HCT116 (cell line): Measurements from ENCODE around the gene CCDC148. TPM values are rescaled to one million over a fixed set of nuclear protein-coding genes. Genes with fewer than 3 reads are reported as not detected.

ENCODE experiments used
- ATAC-seq: fragments of 200-7000 bp; cut with Tn5 transposase; 2 replicates; pipeline ENCODE4 v1.9.1; 2020; ENCODE audit warnings: mild to moderate bottlenecking, moderate library complexity
- BruUV-seq: library from RNA; stranded (reverse); fragments of 400-500 nt; replicated peaks from 2 replicates; lab custom pipeline; 2021; lab: Mats Ljungman, UMichigan
- CTCF ChIA-PET: fragments of 300-600 bp; sonication (Branson Sonifier 250); formaldehyde crosslinking; loops from one replicate; lab custom pipeline; 2021; ENCODE audit warnings: antibody characterized with exemption; lab: Charles Lee
- POLR2A ChIA-PET: fragments of 300-600, 350-600 bp; sonication (Branson Sonifier 250); formaldehyde crosslinking; loops from one replicate; lab custom pipeline; 2021; ENCODE audit warnings: antibody characterized with exemption; lab: Charles Lee
- RAD21 ChIA-PET, 2 experiments: fragments of 300-600 bp; sonication (Branson Sonifier 250); formaldehyde crosslinking; loops; one replicate each; lab custom pipeline; 2023; ENCODE audit warnings: low total read pairs in 2 of 2; ENCODE audit not compliant: uncharacterized antibody in 2 of 2, unreplicated experiment in 2 of 2, low non-redundant PET in 1 of 2; lab: Charles Lee
- DNase-seq: peaks from one replicate; pipeline ENCODE4 v3.0.0-alpha.2; 2010; ENCODE audit warnings: low read depth, low spot score
- H2AFZ ChIP-seq: fragments of 200-600 bp; shearing (Covaris generic), sonication (generic); 2 replicates; pipeline ENCODE4 v1.6.1; 2017; ENCODE audit warnings: low read depth, mixed run types, mixed read lengths, antibody characterized with exemption, low read length; ENCODE audit not compliant: poor library complexity, severe bottlenecking
- H3K27ac ChIP-seq: 2 replicates; pipeline ENCODE4 v1.5.1; 2012; ENCODE audit warnings: low read depth, low read length
- H3K27me3 ChIP-seq: fragments of 200-600 bp; sonication (generic); 2 replicates; pipeline ENCODE4 v1.6.1; 2016; ENCODE audit warnings: mixed run types, low read length, mixed read lengths; ENCODE audit not compliant: insufficient read depth
- H3K36me3 ChIP-seq, 2 experiments: fragments of 200-500 bp in 1 of 2; fragments of 200-600 bp in 1 of 2; sonication (Bioruptor generic) in 1 of 2; sonication (generic) in 1 of 2; 2 replicates each; pipeline versions ENCODE4 v1.5.1 to v1.6.1; 2014 to 2016; ENCODE audit warnings: low read length in 2 of 2, inconsistent platforms in 1 of 2, mixed read lengths in 1 of 2, mixed run types in 1 of 2; ENCODE audit not compliant: insufficient read depth in 2 of 2, control insufficient read depth in 1 of 2
- H3K4me1 ChIP-seq, 2 experiments: fragments of 200-600 bp in 1 of 2; sonication (generic) in 1 of 2; 2 replicates each; pipeline versions ENCODE4 v1.5.1 to v1.6.1; 2012 to 2017; ENCODE audit warnings: low read length in 2 of 2, inconsistent platforms in 1 of 2, mild to moderate bottlenecking in 1 of 2, mixed read lengths in 1 of 2, mixed run types in 1 of 2, moderate library complexity in 1 of 2; ENCODE audit not compliant: insufficient read depth in 2 of 2, control insufficient read depth in 1 of 2
- H3K4me2 ChIP-seq: fragments of 200-600 bp; sonication (generic); 2 replicates; pipeline ENCODE4 v1.6.1; 2017; ENCODE audit warnings: mixed run types, low read length, mixed read lengths
- H3K4me3 ChIP-seq, 2 experiments: fragments of 200-600 bp in 1 of 2; sonication (generic) in 1 of 2; replicated peaks in 1 of 2; 2 replicates each; pipeline ENCODE4 v1.5.1; 2011 to 2016; ENCODE audit warnings: low read length in 2 of 2, control low read depth in 1 of 2, low read depth in 1 of 2, mild to moderate bottlenecking in 1 of 2, mixed read lengths in 1 of 2, mixed run types in 1 of 2
- H3K79me2 ChIP-seq: fragments of 200-600 bp; sonication (generic); 2 replicates; pipeline ENCODE4 v1.6.1; 2017; ENCODE audit warnings: mild to moderate bottlenecking, mixed run types, low read length, moderate library complexity, mixed read lengths; ENCODE audit not compliant: insufficient read depth
- H3K9ac ChIP-seq: fragments of 200-600 bp; sonication (generic); 2 replicates; pipeline ENCODE4 v1.6.1; 2016; ENCODE audit warnings: low read length, mixed read lengths
- H3K9me2 ChIP-seq: fragments of 200-600 bp; sonication (generic), shearing (Covaris generic); 2 replicates; pipeline ENCODE4 v1.6.1; 2017; ENCODE audit warnings: mixed run types, mild to moderate bottlenecking, moderate library complexity; ENCODE audit not compliant: insufficient read depth
- H3K9me3 ChIP-seq, 2 experiments: fragments of 200-500 bp in 1 of 2; fragments of 200-600 bp in 1 of 2; sonication (Bioruptor generic) in 1 of 2; sonication (generic) in 1 of 2; 2 replicates each; pipeline ENCODE4 v1.6.1; 2014 to 2017; ENCODE audit warnings: low read length in 2 of 2, mixed read lengths in 2 of 2, inconsistent platforms in 1 of 2, low read depth in 1 of 2, mild to moderate bottlenecking in 1 of 2, mixed run types in 1 of 2, moderate library complexity in 1 of 2; ENCODE audit not compliant: control insufficient read depth in 1 of 2, insufficient read depth in 1 of 2
- H4K20me1 ChIP-seq: fragments of 200-600 bp; sonication (generic), shearing (Covaris generic); 2 replicates; pipeline ENCODE4 v1.6.1; 2017; ENCODE audit warnings: mixed run types, mild to moderate bottlenecking, moderate library complexity; ENCODE audit not compliant: insufficient read depth
- CEBPB ChIP-seq: IDR thresholded peaks from 2 replicates; pipeline ENCODE4 v1.6.1; 2012; ENCODE audit warnings: low read depth
- EGR1 ChIP-seq: IDR thresholded peaks from 2 replicates; pipeline ENCODE4 v1.6.1; 2012; ENCODE audit warnings: low read depth
- ELF1 ChIP-seq: IDR thresholded peaks from 2 replicates; pipeline ENCODE4 v1.6.1; 2012; ENCODE audit warnings: low read depth, borderline replicate concordance
- EZH2 ChIP-seq: fragments of 200-600 bp; sonication (generic); IDR thresholded peaks from 2 replicates; pipeline ENCODE4 v1.6.1; 2017; ENCODE audit warnings: antibody characterized with exemption, mixed run types
- EZH2phosphoT487 ChIP-seq: fragments of 200-600 bp; IDR thresholded peaks from 2 replicates; pipeline ENCODE4 v1.6.1; 2018; ENCODE audit warnings: antibody characterized with exemption, borderline replicate concordance
- FOSL1 ChIP-seq: IDR thresholded peaks from 2 replicates; pipeline ENCODE4 v1.6.1; 2012; ENCODE audit warnings: low read depth
- JUND ChIP-seq: IDR thresholded peaks from 2 replicates; pipeline ENCODE4 v1.6.1; 2012
- POLR2A ChIP-seq: IDR thresholded peaks from 2 replicates; pipeline ENCODE4 v1.7.0; 2011; ENCODE audit warnings: borderline replicate concordance; ENCODE audit not compliant: insufficient read depth, insufficient read length; ENCODE audit errors: extremely low read depth
- RAD21 ChIP-seq: IDR thresholded peaks from 2 replicates; pipeline ENCODE4 v1.6.1; 2012; ENCODE audit warnings: low read depth, mild to moderate bottlenecking
- REST ChIP-seq: IDR thresholded peaks from 2 replicates; pipeline ENCODE4 v1.6.1; 2012; ENCODE audit warnings: low read depth
- SP1 ChIP-seq: IDR thresholded peaks from 2 replicates; pipeline ENCODE4 v1.6.1; 2012; ENCODE audit warnings: low read depth
- TCF7L2 ChIP-seq: IDR thresholded peaks from 2 replicates; pipeline ENCODE4 v1.7.0; 2011; ENCODE audit warnings: borderline replicate concordance, inconsistent platforms; ENCODE audit not compliant: insufficient read depth, insufficient read length; ENCODE audit errors: extremely low read depth
- YY1 ChIP-seq: IDR thresholded peaks from 2 replicates; pipeline ENCODE4 v1.6.1; 2011; ENCODE audit warnings: low read length, low read depth, moderate library complexity, mild to moderate bottlenecking; ENCODE audit not compliant: insufficient replicate concordance; ENCODE audit errors: extremely low read depth
- intact Hi-C: fragments of 100-400 bp; cut with micrococcal nuclease; formaldehyde crosslinking; loops from 2 replicates; pipeline ENCODE4 v1.10.0; 2022
- total RNA-seq: library from RNA; stranded (reverse); gene quantifications from one replicate; pipeline ENCODE4 v1.2.1, GENCODE V29; 2021; ENCODE audit not compliant: unreplicated experiment
- TF ChIP-seq, protein P1 (sequence below): IDR thresholded peaks from 2 replicates; pipeline ENCODE4 v1.6.1; 2012
- TF ChIP-seq, protein P2 (sequence below): IDR thresholded peaks from 2 replicates; pipeline ENCODE4 v1.6.1; 2012
- TF ChIP-seq, protein P3 (sequence below): IDR thresholded peaks from 2 replicates; pipeline ENCODE4 v1.6.1; 2011; ENCODE audit warnings: mild to moderate bottlenecking, low read length, moderate library complexity; ENCODE audit not compliant: insufficient replicate concordance; ENCODE audit errors: extremely low read depth
- TF ChIP-seq, protein P4 (sequence below), 3 experiments: fragments of 200-600 bp in 1 of 3; sonication (generic) in 1 of 3; IDR thresholded peaks in 2 of 3; conservative IDR thresholded peaks in 1 of 3; 2 replicates each; pipeline ENCODE4 v1.5.1; 2012 to 2017; ENCODE audit warnings: low read depth in 2 of 3, low read length in 2 of 3, antibody characterized with exemption in 1 of 3, borderline replicate concordance in 1 of 3, control low read depth in 1 of 3, mild to moderate bottlenecking in 1 of 3, mixed read lengths in 1 of 3, mixed run types in 1 of 3, moderate library complexity in 1 of 3; ENCODE audit not compliant: insufficient read depth in 1 of 3

Gene CCDC148
- total RNA-seq, 1 experiment from 2014 or later, result 0.59 TPM

GRCh38 chr2:158359846-158360245 is 96.7 kb downstream of the CCDC148 start:
- TF ChIP-seq YY1 (no peak), RAD21 (no peak), ELF1 (no peak), TCF7L2 (no peak), SP1 (no peak), EZH2 (no peak), POLR2A (no peak), CEBPB (no peak), FOSL1 (no peak), EGR1 (no peak), EZH2phosphoT487 (no peak), REST (no peak), JUND (no peak)
- TF ChIP-seq, protein P1, sequence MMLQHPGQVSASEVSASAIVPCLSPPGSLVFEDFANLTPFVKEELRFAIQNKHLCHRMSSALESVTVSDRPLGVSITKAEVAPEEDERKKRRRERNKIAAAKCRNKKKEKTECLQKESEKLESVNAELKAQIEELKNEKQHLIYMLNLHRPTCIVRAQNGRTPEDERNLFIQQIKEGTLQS, result no peak
- TF ChIP-seq, protein P2, sequence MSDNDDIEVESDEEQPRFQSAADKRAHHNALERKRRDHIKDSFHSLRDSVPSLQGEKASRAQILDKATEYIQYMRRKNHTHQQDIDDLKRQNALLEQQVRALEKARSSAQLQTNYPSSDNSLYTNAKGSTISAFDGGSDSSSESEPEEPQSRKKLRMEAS, result no peak
- TF ChIP-seq, protein P3, sequence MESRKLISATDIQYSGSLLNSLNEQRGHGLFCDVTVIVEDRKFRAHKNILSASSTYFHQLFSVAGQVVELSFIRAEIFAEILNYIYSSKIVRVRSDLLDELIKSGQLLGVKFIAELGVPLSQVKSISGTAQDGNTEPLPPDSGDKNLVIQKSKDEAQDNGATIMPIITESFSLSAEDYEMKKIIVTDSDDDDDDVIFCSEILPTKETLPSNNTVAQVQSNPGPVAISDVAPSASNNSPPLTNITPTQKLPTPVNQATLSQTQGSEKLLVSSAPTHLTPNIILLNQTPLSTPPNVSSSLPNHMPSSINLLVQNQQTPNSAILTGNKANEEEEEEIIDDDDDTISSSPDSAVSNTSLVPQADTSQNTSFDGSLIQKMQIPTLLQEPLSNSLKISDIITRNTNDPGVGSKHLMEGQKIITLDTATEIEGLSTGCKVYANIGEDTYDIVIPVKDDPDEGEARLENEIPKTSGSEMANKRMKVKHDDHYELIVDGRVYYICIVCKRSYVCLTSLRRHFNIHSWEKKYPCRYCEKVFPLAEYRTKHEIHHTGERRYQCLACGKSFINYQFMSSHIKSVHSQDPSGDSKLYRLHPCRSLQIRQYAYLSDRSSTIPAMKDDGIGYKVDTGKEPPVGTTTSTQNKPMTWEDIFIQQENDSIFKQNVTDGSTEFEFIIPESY, result no peak
- TF ChIP-seq, protein P4, sequence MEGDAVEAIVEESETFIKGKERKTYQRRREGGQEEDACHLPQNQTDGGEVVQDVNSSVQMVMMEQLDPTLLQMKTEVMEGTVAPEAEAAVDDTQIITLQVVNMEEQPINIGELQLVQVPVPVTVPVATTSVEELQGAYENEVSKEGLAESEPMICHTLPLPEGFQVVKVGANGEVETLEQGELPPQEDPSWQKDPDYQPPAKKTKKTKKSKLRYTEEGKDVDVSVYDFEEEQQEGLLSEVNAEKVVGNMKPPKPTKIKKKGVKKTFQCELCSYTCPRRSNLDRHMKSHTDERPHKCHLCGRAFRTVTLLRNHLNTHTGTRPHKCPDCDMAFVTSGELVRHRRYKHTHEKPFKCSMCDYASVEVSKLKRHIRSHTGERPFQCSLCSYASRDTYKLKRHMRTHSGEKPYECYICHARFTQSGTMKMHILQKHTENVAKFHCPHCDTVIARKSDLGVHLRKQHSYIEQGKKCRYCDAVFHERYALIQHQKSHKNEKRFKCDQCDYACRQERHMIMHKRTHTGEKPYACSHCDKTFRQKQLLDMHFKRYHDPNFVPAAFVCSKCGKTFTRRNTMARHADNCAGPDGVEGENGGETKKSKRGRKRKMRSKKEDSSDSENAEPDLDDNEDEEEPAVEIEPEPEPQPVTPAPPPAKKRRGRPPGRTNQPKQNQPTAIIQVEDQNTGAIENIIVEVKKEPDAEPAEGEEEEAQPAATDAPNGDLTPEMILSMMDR (IDR thresholded peaks at IDR 0.05 in 2 of 3, conservative IDR thresholded peaks at IDR 0.05 in 1 of 3; ENCODE audit: borderline replicate concordance in 1 of 3, insufficient read depth in 1 of 3, low read depth in 2 of 3, low read length in 2 of 3), result no peak
- no peak for DNase-seq
- RAD21 ChIA-PET, result no interaction called here
- Histone ChIP-seq H3K36me3 (no peaks in the 10 kb centered on the region), H3K4me2 (no peak overlapping the region), H3K27ac (no peak overlapping the region), H4K20me1 (no peaks in the 10 kb centered on the region), H3K4me1 (peaks cover 0 to 5% of the 10 kb centered on the region in 2 experiments; a peak in 1 of 4 replicates), H3K27me3 (no peaks in the 10 kb centered on the region), H3K79me2 (no peaks in the 10 kb centered on the region), H3K9me3 (no peaks in the 10 kb centered on the region), H2AFZ (no peak overlapping the region), H3K4me3 (no peak overlapping the region), H3K9ac (no peak overlapping the region), H3K9me2 (no peaks in the 10 kb centered on the region)
- BruUV-seq, result no TSS peak
- POLR2A ChIA-PET, result no interaction called here
- no peak for ATAC-seq
- intact Hi-C loops, result no loop called here
- CTCF ChIA-PET, result no interaction called here
